K562 (cell line): ENCODE measurements around the gene SAT1. TPM values are rescaled to one million over a fixed set of nuclear protein-coding genes. Genes with fewer than 3 reads are reported as not detected.

Experiments
- ATAC-seq: fragments of 200-7000 bp; cut with Tn5 transposase; 3 replicates; pipeline ENCODE4 v1.9.1; 2020; ENCODE audit warnings: moderate library complexity
- BruUV-seq: library from RNA; stranded (reverse); fragments of 400-500 nt; replicated peaks from 2 replicates; lab custom pipeline; 2021; lab: Mats Ljungman, UMichigan
- CTCF ChIA-PET: fragments of 300-600 bp; formaldehyde crosslinking; extraction: SDS; loops from one replicate; lab custom pipeline; 2021; ENCODE audit warnings: low intra/inter-chr PET ratio; lab: Yijun Ruan, JAX
- POLR2A ChIA-PET: fragments of 300-600, 350-650 bp; sonication (Branson Sonifier 250); formaldehyde crosslinking; extraction: SDS; loops from one replicate; lab custom pipeline; 2021; ENCODE audit warnings: antibody characterized with exemption, inconsistent platforms; lab: Yijun Ruan, JAX
- DNase-seq, 4 experiments: peaks; one replicate each; pipeline versions ENCODE4 v3.0.0 to v3.0.0-alpha.2; 2011 to 2018; ENCODE audit warnings: low spot score in 3 of 4, mixed read lengths in 3 of 4; ENCODE audit errors: extremely low read depth in 1 of 4
- FAIRE-seq: peaks from 2 replicates; lab custom pipeline; 2011; peaks lifted over from hg19 to GRCh38; lab: Jason Lieb, UNC
- H2AFZ ChIP-seq: 2 replicates; pipeline ENCODE4 v1.6.0; 2011; ENCODE audit warnings: low read depth, low read length, control low read depth, inconsistent platforms
- H3K27ac ChIP-seq: fragments of 200-600 bp; 3 replicates; pipeline ENCODE4 v1.8.0; 2011; ENCODE audit warnings: low read depth, mild to moderate bottlenecking, control low read depth, inconsistent platforms, low read length, moderate library complexity, mixed read lengths; ENCODE audit errors: extremely low read depth
- H3K27me3 ChIP-seq, 2 experiments: fragments of 300-600 bp in 1 of 2; 2 replicates in 1 of 2; 3 replicates in 1 of 2; pipeline versions ENCODE4 v1.6.0 to v1.8.0; 2011; ENCODE audit warnings: inconsistent platforms in 2 of 2, low read length in 2 of 2, mild to moderate bottlenecking in 1 of 2, mixed read lengths in 1 of 2, moderate library complexity in 1 of 2; ENCODE audit not compliant: control insufficient read depth in 2 of 2, insufficient read depth in 2 of 2
- H3K36me3 ChIP-seq: fragments of 300-600 bp; 3 replicates; pipeline ENCODE4 v1.8.0; 2011; ENCODE audit warnings: mild to moderate bottlenecking, low read length, inconsistent platforms; ENCODE audit not compliant: control insufficient read depth, insufficient read depth
- H3K4me1 ChIP-seq, 2 experiments: fragments of 200-600 bp in 1 of 2; replicated peaks in 1 of 2; 2 replicates in 1 of 2; 3 replicates in 1 of 2; pipeline versions ENCODE4 v1.5.1 to v1.8.0; 2011; ENCODE audit warnings: inconsistent platforms in 2 of 2, low read length in 2 of 2, mild to moderate bottlenecking in 1 of 2, mixed read lengths in 1 of 2, moderate library complexity in 1 of 2; ENCODE audit not compliant: control insufficient read depth in 2 of 2, insufficient read depth in 2 of 2
- H3K4me2 ChIP-seq: 2 replicates; pipeline ENCODE4 v1.6.1; 2011; ENCODE audit warnings: low read length, control low read depth, inconsistent platforms, mixed read lengths; ENCODE audit not compliant: insufficient read depth
- H3K4me3 ChIP-seq: fragments of 200-600 bp; sonication (generic), shearing (Covaris generic); 2 replicates; pipeline ENCODE4 v1.5.1; 2016; ENCODE audit warnings: control low read depth, inconsistent platforms
- H3K79me2 ChIP-seq: fragments of 200-600 bp; 3 replicates; pipeline ENCODE4 v1.8.0; 2011; ENCODE audit warnings: low read length, inconsistent platforms; ENCODE audit not compliant: control insufficient read depth, insufficient read depth
- H3K9ac ChIP-seq, 2 experiments: 2 replicates each; pipeline versions ENCODE4 v1.6.0 to v1.6.1; 2011; ENCODE audit warnings: low read depth in 2 of 2, low read length in 2 of 2, control low read depth in 1 of 2, inconsistent platforms in 1 of 2, mild to moderate bottlenecking in 1 of 2, mixed read lengths in 1 of 2; ENCODE audit not compliant: insufficient read depth in 1 of 2
- H3K9me1 ChIP-seq: one replicate; pipeline ENCODE4 v1.6.0; 2011; ENCODE audit warnings: inconsistent platforms, mild to moderate bottlenecking, low read length, moderate library complexity; ENCODE audit not compliant: control insufficient read depth, insufficient read depth
- H3K9me3 ChIP-seq: replicated peaks from 2 replicates; pipeline ENCODE4 v1.5.1; 2011; ENCODE audit warnings: low read depth, low read length, inconsistent platforms; ENCODE audit not compliant: control insufficient read depth, insufficient read depth
- H4K20me1 ChIP-seq: replicated peaks from 2 replicates; pipeline ENCODE4 v1.6.1; 2011; ENCODE audit warnings: low read length, inconsistent platforms, mixed read lengths; ENCODE audit not compliant: control insufficient read depth, insufficient read depth
- BCLAF1 ChIP-seq, 2 experiments: fragments of 450-650 bp in 1 of 2; IDR thresholded peaks; 2 replicates each; pipeline ENCODE4 v1.6.1; 2011 to 2017; ENCODE audit warnings: low read depth in 2 of 2, antibody characterized with exemption in 1 of 2, borderline replicate concordance in 1 of 2, low read length in 1 of 2, mild to moderate bottlenecking in 1 of 2, mixed read lengths in 1 of 2; ENCODE audit not compliant: control insufficient read depth in 1 of 2
- DPF2 ChIP-seq: fragments of 450-650 bp; IDR thresholded peaks from 2 replicates; pipeline ENCODE4 v1.6.1; 2016
- HSF4 ChIP-seq: fragments of 250-450 bp; sonication (Bioruptor Pico); IDR thresholded peaks from 2 replicates; pipeline ENCODE4 v2.1.2; 2022; ENCODE audit warnings: mild to moderate bottlenecking, moderate library complexity, borderline replicate concordance
- MIER1 ChIP-seq: fragments of 450-650 bp; IDR thresholded peaks from 2 replicates; pipeline ENCODE4 v1.6.1; 2016; ENCODE audit warnings: antibody characterized with exemption, mild to moderate bottlenecking, low read depth
- PHF20 ChIP-seq: fragments of 450-650 bp; IDR thresholded peaks from 2 replicates; pipeline ENCODE4 v1.6.1; 2018; ENCODE audit not compliant: partially characterized antibody
- SAP30 ChIP-seq: fragments of 200-600 bp; sonication (generic); IDR thresholded peaks from 2 replicates; pipeline ENCODE4 v1.6.1; 2012; ENCODE audit warnings: borderline replicate concordance, low read depth, mild to moderate bottlenecking, moderate library complexity, low read length, control low read depth, inconsistent platforms; ENCODE audit not compliant: insufficient read depth, poor library complexity, severe bottlenecking
- SMAD4 ChIP-seq: fragments of 250-450 bp; sonication (Bioruptor Pico); conservative IDR thresholded peaks from 2 replicates; pipeline ENCODE4 v1.8.0; 2021; ENCODE audit warnings: inconsistent platforms, mild to moderate bottlenecking, moderate library complexity
- ZBTB2 ChIP-seq: fragments of 450-650 bp; IDR thresholded peaks from 2 replicates; pipeline ENCODE4 v1.6.1; 2016; ENCODE audit warnings: antibody characterized with exemption
- ZFP1 ChIP-seq: fragments of 450-650 bp; formaldehyde crosslinking; IDR thresholded peaks from 2 replicates; pipeline ENCODE4 v1.4.0; 2020; ENCODE audit warnings: mild to moderate bottlenecking, mixed read lengths
- ZNF133 ChIP-seq: fragments of 250-450 bp; sonication (Bioruptor Pico); IDR thresholded peaks from 2 replicates; pipeline ENCODE4 v1.4.0; 2020; ENCODE audit warnings: mild to moderate bottlenecking
- ZNF280A ChIP-seq: fragments of 450-650 bp; IDR thresholded peaks from 2 replicates; pipeline ENCODE4 v1.6.1; 2018; ENCODE audit warnings: mild to moderate bottlenecking, low read depth; ENCODE audit not compliant: partially characterized antibody
- whole genome bisulfite sequencing: fragments of 100-300 bp; shearing (Covaris generic); methylation state at CpG from one replicate; pipeline ENCODE4 v1.1.6; 2016; ENCODE audit warnings: low coverage, mixed read lengths; ENCODE audit not compliant: insufficient coverage; ENCODE audit errors: missing lambda C conversion rate; 5-methylcytosine and 5-hydroxymethylcytosine counted together
- in situ Hi-C: fragments of 300-500 bp; cut with MboI; formaldehyde crosslinking; loops from 4 replicates; pipeline ENCODE4 v1.15.0; 2018; ENCODE audit warnings: inconsistent platforms, mixed read lengths
- intact Hi-C: fragments of 100-400 bp; cut with micrococcal nuclease; formaldehyde crosslinking; loops from 2 replicates; pipeline ENCODE4 v1.14.2; 2022
- polyA plus RNA-seq, 8 experiments: library from polyadenylated mRNA; depleted of rRNA in 4 of 8; stranded (reverse) in 5 of 8; unstranded in 3 of 8; fragments of >200 nt; fragmentation: Nextera tagmentation in 2 of 8; fragmentation: Illumina TruSeq in 1 of 8; extraction: Ambion mirVana in 2 of 8; extraction: Trizol in 1 of 8; gene quantifications; 2 replicates each; pipeline versions ENCODE4 v1.2.1 to v1.2.3, GENCODE V29; 2011 to 2014; ENCODE audit warnings: inconsistent platforms in 1 of 8, missing spikeins in 1 of 8
- total RNA-seq, 7 experiments: library from RNA; depleted of rRNA in 6 of 7; stranded (reverse); fragments of >200 nt in 6 of 7; fragmentation: Illumina TruSeq in 2 of 7; extraction: Trizol in 2 of 7; gene quantifications; 2 replicates each; pipeline versions ENCODE4 v1.2.1 to v1.2.3, GENCODE V29; 2011 to 2021; ENCODE audit warnings: low replicate concordance in 1 of 7
- TF ChIP-seq, protein P1 (sequence below): IDR thresholded peaks from 2 replicates; pipeline ENCODE4 v1.6.1; 2016; ENCODE audit warnings: missing genetic modification characterization, missing compliant biosample characterization
- TF ChIP-seq, protein P2 (sequence below): IDR thresholded peaks from 3 replicates; pipeline ENCODE4 v1.6.1; 2011; ENCODE audit warnings: borderline replicate concordance, mild to moderate bottlenecking; ENCODE audit not compliant: insufficient read length, insufficient read depth

Gene SAT1
- total and polyA plus RNA-seq, 9 of the 15 experiments (the other 6 are each of a cell fraction or from before 2014, with no cell fraction given): 47.4 to 194 (median 74.1) TPM

DNA sequence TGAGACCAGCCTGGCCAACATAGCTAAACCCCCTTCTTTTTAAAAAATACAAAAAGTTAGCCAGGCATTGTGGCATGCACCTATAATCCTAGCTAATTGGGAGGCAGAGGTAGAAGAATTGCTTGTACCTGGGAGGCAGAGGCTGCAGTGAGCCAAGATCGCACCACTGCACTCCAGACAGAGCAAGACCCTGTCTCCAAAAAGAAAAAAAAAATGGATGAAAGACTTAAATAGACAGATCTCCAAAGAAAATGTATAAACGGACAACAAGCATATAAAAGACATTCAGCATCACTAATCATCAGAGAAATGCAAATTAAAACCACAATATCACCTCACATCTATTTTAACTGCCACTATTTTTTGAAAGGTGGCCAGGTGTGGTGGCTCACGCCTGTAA lies 6.6 kb upstream of the SAT1 start:
- Histone ChIP-seq H3K9ac (no peak overlapping the region), H3K9me3 (no peaks in the 10 kb centered on the region), H3K27ac (no peak overlapping the region), H3K9me1 (no peaks in the 10 kb centered on the region), H4K20me1 (no peaks in the 10 kb centered on the region), H2AFZ (no peak overlapping the region), H3K4me3 (no peak overlapping the region), H3K4me1 (peaks cover 3 to 6% of the 10 kb centered on the region in 2 experiments; a peak in 1 of 5 replicates), H3K4me2 (no peak overlapping the region), H3K36me3 (no peaks in the 10 kb centered on the region), H3K27me3 (no peaks in the 10 kb centered on the region), H3K79me2 (no peaks in the 10 kb centered on the region)
- ChIA-PET CTCF (no interaction called here), POLR2A (no interaction called here)
- WGBS: 58% methylated on average over 3 of the region's 3 CpGs
- DNase-seq (no peak), FAIRE-seq (no peak), ATAC-seq (no peak)
- BruUV-seq: no TSS peak
- intact Hi-C loops (no loop called here), in situ Hi-C loops (no loop called here)
- TF ChIP-seq, protein P1, sequence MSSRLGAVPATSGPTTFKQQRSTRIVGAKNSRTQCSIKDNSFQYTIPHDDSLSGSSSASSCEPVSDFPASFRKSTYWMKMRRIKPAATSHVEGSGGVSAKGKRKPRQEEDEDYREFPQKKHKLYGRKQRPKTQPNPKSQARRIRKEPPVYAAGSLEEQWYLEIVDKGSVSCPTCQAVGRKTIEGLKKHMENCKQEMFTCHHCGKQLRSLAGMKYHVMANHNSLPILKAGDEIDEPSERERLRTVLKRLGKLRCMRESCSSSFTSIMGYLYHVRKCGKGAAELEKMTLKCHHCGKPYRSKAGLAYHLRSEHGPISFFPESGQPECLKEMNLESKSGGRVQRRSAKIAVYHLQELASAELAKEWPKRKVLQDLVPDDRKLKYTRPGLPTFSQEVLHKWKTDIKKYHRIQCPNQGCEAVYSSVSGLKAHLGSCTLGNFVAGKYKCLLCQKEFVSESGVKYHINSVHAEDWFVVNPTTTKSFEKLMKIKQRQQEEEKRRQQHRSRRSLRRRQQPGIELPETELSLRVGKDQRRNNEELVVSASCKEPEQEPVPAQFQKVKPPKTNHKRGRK (tag): no peak
- no peak for TF ChIP-seq MIER1
- TF ChIP-seq PHF20: no peak
- TF ChIP-seq ZNF280A: no peak
- TF ChIP-seq SAP30: no peak
- TF ChIP-seq SMAD4 (CRISPR knock-in tag): no peak
- no peak for TF ChIP-seq ZNF133 (CRISPR knock-in tag)
- TF ChIP-seq BCLAF1 (IDR thresholded peaks at IDR 0.05; ENCODE audit: borderline replicate concordance in 1 of 2, control insufficient read depth in 1 of 2, low read depth in 2 of 2, low read length in 1 of 2): no peak
- TF ChIP-seq HSF4 (CRISPR knock-in tag): no peak
- TF ChIP-seq, protein P2, sequence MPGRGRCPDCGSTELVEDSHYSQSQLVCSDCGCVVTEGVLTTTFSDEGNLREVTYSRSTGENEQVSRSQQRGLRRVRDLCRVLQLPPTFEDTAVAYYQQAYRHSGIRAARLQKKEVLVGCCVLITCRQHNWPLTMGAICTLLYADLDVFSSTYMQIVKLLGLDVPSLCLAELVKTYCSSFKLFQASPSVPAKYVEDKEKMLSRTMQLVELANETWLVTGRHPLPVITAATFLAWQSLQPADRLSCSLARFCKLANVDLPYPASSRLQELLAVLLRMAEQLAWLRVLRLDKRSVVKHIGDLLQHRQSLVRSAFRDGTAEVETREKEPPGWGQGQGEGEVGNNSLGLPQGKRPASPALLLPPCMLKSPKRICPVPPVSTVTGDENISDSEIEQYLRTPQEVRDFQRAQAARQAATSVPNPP: no peak
- TF ChIP-seq DPF2: no peak
- no peak for TF ChIP-seq ZFP1 (CRISPR knock-in tag)
- no peak for TF ChIP-seq ZBTB2
